PC-9 (cell line): Measurements from ENCODE around the gene ANKRD63. TPM values are rescaled to one million over a fixed set of nuclear protein-coding genes. Genes with fewer than 3 reads are reported as not detected.

ENCODE experiments used
- BruUV-seq: library from RNA; stranded (reverse); fragments of 400-500 nt; replicated peaks from 2 replicates; lab custom pipeline; 2021; lab: Mats Ljungman, UMichigan
- CTCF ChIA-PET: fragments of 300-600 bp; sonication (Branson Sonifier 250); formaldehyde crosslinking; loops from one replicate; lab custom pipeline; 2022; ENCODE audit warnings: antibody characterized with exemption; lab: Charles Lee
- POLR2A ChIA-PET: fragments of 300-600 bp; sonication (Branson Sonifier 250); formaldehyde crosslinking; loops from one replicate; lab custom pipeline; 2022; ENCODE audit warnings: antibody characterized with exemption; ENCODE audit not compliant: unreplicated experiment; lab: Charles Lee
- DNase-seq, 2 experiments: peaks; one replicate each; pipeline versions ENCODE4 v3.0.0 to v3.0.0-alpha.2; 2015 to 2022; ENCODE audit warnings: mixed read lengths in 1 of 2
- H2AFZ ChIP-seq: fragments of 200-600 bp; sonication (generic); 2 replicates; pipeline ENCODE4 v1.8.1; 2017; ENCODE audit warnings: antibody characterized with exemption
- H3F3A ChIP-seq: fragments of 200-600 bp; sonication (generic); 2 replicates; pipeline ENCODE4 v1.8.1; 2017; ENCODE audit warnings: antibody characterized with exemption, mild to moderate bottlenecking, low read depth; ENCODE audit not compliant: insufficient read depth
- H3K27ac ChIP-seq: fragments of 200-600 bp; sonication (generic); 2 replicates; pipeline ENCODE4 v1.6.1; 2016; ENCODE audit warnings: mixed run types
- H3K27me3 ChIP-seq: fragments of 200-600 bp; sonication (generic); 2 replicates; pipeline ENCODE4 v1.6.1; 2016; ENCODE audit warnings: low read depth, mixed run types; ENCODE audit not compliant: insufficient read depth
- H3K36me3 ChIP-seq: fragments of 200-600 bp; sonication (generic); 2 replicates; pipeline ENCODE4 v1.6.1; 2016; ENCODE audit warnings: low read depth, mixed run types
- H3K4me1 ChIP-seq: fragments of 200-600 bp; sonication (generic); replicated peaks from 2 replicates; pipeline ENCODE4 v1.6.1; 2016; ENCODE audit warnings: mixed run types; ENCODE audit not compliant: insufficient read depth
- H3K4me2 ChIP-seq: fragments of 200-600 bp; sonication (generic); 2 replicates; pipeline ENCODE4 v1.6.1; 2017; ENCODE audit warnings: mixed run types
- H3K4me3 ChIP-seq: fragments of 200-600 bp; sonication (generic); 2 replicates; pipeline ENCODE4 v1.6.1; 2016; ENCODE audit warnings: mixed run types
- H3K79me2 ChIP-seq: fragments of 200-600 bp; sonication (generic); 2 replicates; pipeline ENCODE4 v1.6.1; 2017; ENCODE audit warnings: low read depth, mixed run types
- H3K9me2 ChIP-seq: fragments of 200-600 bp; sonication (generic); 2 replicates; pipeline ENCODE4 v1.8.1; 2017; ENCODE audit warnings: mild to moderate bottlenecking; ENCODE audit not compliant: insufficient read depth
- H3K9me3 ChIP-seq: fragments of 200-600 bp; sonication (generic); 2 replicates; pipeline ENCODE4 v1.8.1; 2016; ENCODE audit warnings: low read depth; ENCODE audit not compliant: insufficient read depth
- H4K20me1 ChIP-seq: fragments of 200-600 bp; sonication (generic); 2 replicates; pipeline ENCODE4 v1.8.1; 2017; ENCODE audit not compliant: insufficient read depth
- CTCF ChIP-seq: fragments of 200-600 bp; sonication (generic); conservative IDR thresholded peaks from 2 replicates; pipeline ENCODE4 v1.6.1; 2017; ENCODE audit warnings: mixed run types, antibody characterized with exemption, mild to moderate bottlenecking, moderate library complexity
- EZH2 ChIP-seq: fragments of 200-600 bp; sonication (generic); IDR thresholded peaks from 2 replicates; pipeline ENCODE4 v1.8.0; 2017; ENCODE audit warnings: antibody characterized with exemption, low read depth
- intact Hi-C: fragments of 100-400 bp; cut with micrococcal nuclease; formaldehyde crosslinking; loops from one replicate; pipeline ENCODE4 v1.10.0; 2022; ENCODE audit not compliant: unreplicated experiment
- total RNA-seq: library from RNA; stranded (reverse); gene quantifications from 2 replicates; pipeline ENCODE4 v1.2.3, GENCODE V29; 2021

The ANKRD63 gene
- total RNA-seq, 1 experiment from 2014 or later: not detected

- no peak for DNase-seq
- no peak overlapping the region for H3K4me3 ChIP-seq
- no TSS peak for BruUV-seq
- ChIA-PET CTCF (no interaction called here), POLR2A (interaction anchor here (0.6 kb wide), 1 partner anchor 24 kb away, joined by 6 read pairs; no protein-coding TSS in a partner anchor)
- H2AFZ ChIP-seq: no peak overlapping the region
- H3K27ac ChIP-seq: no peak overlapping the region
- no peak for TF ChIP-seq EZH2
- TF ChIP-seq CTCF: no peak
- no peaks in the 10 kb centered on the region for H3K9me2 ChIP-seq
- H3K4me1 ChIP-seq: peaks cover 9% of the 10 kb centered on the region
- H3F3A ChIP-seq: peaks cover 5% of the 10 kb centered on the region
- no peaks in the 10 kb centered on the region for H3K36me3 ChIP-seq
- H3K79me2 ChIP-seq: no peaks in the 10 kb centered on the region
- no peaks in the 10 kb centered on the region for H4K20me1 ChIP-seq
- no peak overlapping the region for H3K4me2 ChIP-seq
- H3K27me3 ChIP-seq: no peaks in the 10 kb centered on the region
- intact Hi-C loops: no loop called here
- H3K9me3 ChIP-seq: no peaks in the 10 kb centered on the region
These were observed 31.9 kb upstream of the ANKRD63 start for GRCh38 chr15:40314723-40315276.

GRCh38 chr15:40313531-40314398 is 30.9 kb upstream of the ANKRD63 start:
- H3K4me1 ChIP-seq: peaks cover 9% of the 10 kb centered on the region
- POLR2A ChIA-PET: interaction anchor here (0.5 to 0.7 kb wide), 3 partner anchors 28 to 195 kb away, joined by 3 to 4 read pairs (median 4); no protein-coding TSS in a partner anchor
- H3K79me2 ChIP-seq: no peaks in the 10 kb centered on the region
- intact Hi-C loops: no loop called here
- peak overlapping the region; percentile 50; the same call in 1 of the 2 replicates for H3K4me2 ChIP-seq
- no peak overlapping the region for H2AFZ ChIP-seq
- DNase-seq: peak; percentile 42 to 53
- no peak for TF ChIP-seq EZH2
- no peak for TF ChIP-seq CTCF
- no peaks in the 10 kb centered on the region for H3K9me3 ChIP-seq
- CTCF ChIA-PET: interaction anchor here (0.6 to 1.3 kb wide), 5 partner anchors 9 to 258 kb away, joined by 3 to 6 read pairs (median 5); partner anchors contain the start of gene INAFM2
- H3K36me3 ChIP-seq: no peaks in the 10 kb centered on the region
- H3F3A ChIP-seq: peaks cover 5% of the 10 kb centered on the region
- BruUV-seq: no TSS peak
- H3K27me3 ChIP-seq: no peaks in the 10 kb centered on the region
- no peak overlapping the region for H3K27ac ChIP-seq
- H3K9me2 ChIP-seq: no peaks in the 10 kb centered on the region
- no peaks in the 10 kb centered on the region for H4K20me1 ChIP-seq
- no peak overlapping the region for H3K4me3 ChIP-seq

- H3K27ac ChIP-seq: no peak overlapping the region
- no peak overlapping the region for H3K4me3 ChIP-seq
- no peaks in the 10 kb centered on the region for H3K9me3 ChIP-seq
- no TSS peak for BruUV-seq
- no peak for DNase-seq
- H3K27me3 ChIP-seq: no peaks in the 10 kb centered on the region
- H2AFZ ChIP-seq: no peak overlapping the region
- H3K36me3 ChIP-seq: no peaks in the 10 kb centered on the region
- POLR2A ChIA-PET: no interaction called here
- no peaks in the 10 kb centered on the region for H3K79me2 ChIP-seq
- intact Hi-C loops: no loop called here
- CTCF ChIA-PET: interaction anchor here (1.3 kb wide), 2 partner anchors 11 to 33 kb away, joined by 5 to 6 read pairs; partner anchors contain the start of gene INAFM2
- no peaks in the 10 kb centered on the region for H3K9me2 ChIP-seq
- peaks cover 9% of the 10 kb centered on the region for H3K4me1 ChIP-seq
- no peak overlapping the region for H3K4me2 ChIP-seq
- no peak for TF ChIP-seq CTCF
- TF ChIP-seq EZH2: no peak
- no peaks in the 10 kb centered on the region for H4K20me1 ChIP-seq
- peaks cover 5% of the 10 kb centered on the region for H3F3A ChIP-seq
These were observed 29.7 kb upstream of the ANKRD63 start for GRCh38 chr15:40312370-40313158.
